8988T (cell line): Measurements from ENCODE around the gene FOXC1.

Source experiments
- DNase-seq: peaks from one replicate; pipeline ENCODE4 v3.0.0; 2011

Gene FOXC1

GRCh38 chr6:1609648-1610496, at the start of gene FOXC1:
TSS of gene FOXC1 (plus strand) at chr6:1609915. CDS start at chr6:1610446, 531 bp downstream.
- DNase-seq, result peak; percentile 100

- DNase-seq, result no peak
Measured at GRCh38 chr6:1560281-1561058, 49.2 kb upstream of the FOXC1 start.

GRCh38 chr6:1561355-1561754, 48.4 kb upstream of the FOXC1 start:
- DNase-seq, result no peak

- DNase-seq, result no peak
Measured at GRCh38 chr6:1562171-1562955, 47.4 kb upstream of the FOXC1 start.

GRCh38 chr6:1569377-1569776, 40.3 kb upstream of the FOXC1 start:
- no peak for DNase-seq

GRCh38 chr6:1570848-1571247, 38.9 kb upstream of the FOXC1 start:
- no peak for DNase-seq

- no peak for DNase-seq
Measured at GRCh38 chr6:1572892-1573291, 36.8 kb upstream of the FOXC1 start.

- DNase-seq, result no peak
Measured at GRCh38 chr6:1574083-1574761, 35.5 kb upstream of the FOXC1 start.

GRCh38 chr6:1574890-1575209, 34.9 kb upstream of the FOXC1 start:
- no peak for DNase-seq

- no peak for DNase-seq
Measured at GRCh38 chr6:1575210-1576041, 34.3 kb upstream of the FOXC1 start.

GRCh38 chr6:1576166-1576565, 33.5 kb upstream of the FOXC1 start:
- no peak for DNase-seq

GRCh38 chr6:1576711-1577110, 33.0 kb upstream of the FOXC1 start:
- no peak for DNase-seq

- DNase-seq, result no peak
Measured at GRCh38 chr6:1577146-1577680, 32.5 kb upstream of the FOXC1 start.

- DNase-seq, result no peak
Measured at GRCh38 chr6:1577896-1578745, 31.6 kb upstream of the FOXC1 start.

GRCh38 chr6:1579096-1579495, 30.6 kb upstream of the FOXC1 start:
- no peak for DNase-seq

- DNase-seq, result no peak
Measured at GRCh38 chr6:1580109-1580508, 29.6 kb upstream of the FOXC1 start.

GRCh38 chr6:1580585-1580984, 29.1 kb upstream of the FOXC1 start:
- no peak for DNase-seq

- DNase-seq, result no peak
Measured at GRCh38 chr6:1581120-1581991, 28.4 kb upstream of the FOXC1 start.

GRCh38 chr6:1584146-1584545, 25.6 kb upstream of the FOXC1 start:
- no peak for DNase-seq
